HG03139 (cell line): ENCODE results near the gene USP43.

Experiments used
- ATAC-seq: cut with Tn5 transposase; IDR thresholded peaks from one replicate; pipeline ENCODE4 v1.9.1; 2021; ENCODE audit not compliant: unreplicated experiment

USP43 gene

DNA sequence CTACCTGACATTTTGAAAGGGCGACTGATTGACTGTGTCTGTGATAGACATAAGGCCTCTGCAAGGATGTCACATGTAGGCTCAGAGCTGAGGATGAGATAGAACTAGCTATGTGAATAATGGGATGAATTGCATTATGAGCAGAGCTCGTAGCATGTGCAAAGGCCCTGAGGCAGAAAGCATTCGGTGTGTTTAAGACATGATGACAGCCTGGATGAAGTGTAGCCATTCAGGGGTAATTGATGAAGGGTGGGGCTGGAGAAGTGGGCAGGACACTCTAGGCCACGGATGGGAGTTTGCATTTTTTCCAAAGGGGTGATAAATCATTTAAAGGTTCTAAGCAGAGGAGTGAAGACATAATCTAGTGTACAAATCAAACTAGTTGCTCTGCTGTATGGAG lies 62.6 kb downstream of the USP43 start:
- ATAC-seq = no peak

DNA sequence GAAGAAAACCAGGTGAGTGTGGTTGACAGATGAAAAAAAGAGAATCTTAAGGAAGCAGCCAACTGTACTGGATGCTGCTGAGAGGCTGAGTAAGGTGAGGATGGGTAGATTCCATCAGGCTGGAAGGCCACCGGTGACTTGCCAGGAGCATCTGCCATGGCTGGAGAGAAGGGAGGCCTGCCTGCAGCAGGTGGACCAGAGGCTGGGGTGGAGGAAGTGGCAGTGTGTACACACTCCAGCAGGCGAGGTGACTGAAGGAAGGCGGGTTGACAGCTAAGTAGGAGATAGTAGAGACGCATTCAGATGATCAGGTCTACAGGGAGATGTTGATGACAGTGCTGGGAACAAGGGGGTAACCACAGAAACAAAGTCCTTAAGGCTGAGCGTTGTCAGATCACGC lies 69.5 kb downstream of the USP43 start:
- no peak for ATAC-seq

DNA sequence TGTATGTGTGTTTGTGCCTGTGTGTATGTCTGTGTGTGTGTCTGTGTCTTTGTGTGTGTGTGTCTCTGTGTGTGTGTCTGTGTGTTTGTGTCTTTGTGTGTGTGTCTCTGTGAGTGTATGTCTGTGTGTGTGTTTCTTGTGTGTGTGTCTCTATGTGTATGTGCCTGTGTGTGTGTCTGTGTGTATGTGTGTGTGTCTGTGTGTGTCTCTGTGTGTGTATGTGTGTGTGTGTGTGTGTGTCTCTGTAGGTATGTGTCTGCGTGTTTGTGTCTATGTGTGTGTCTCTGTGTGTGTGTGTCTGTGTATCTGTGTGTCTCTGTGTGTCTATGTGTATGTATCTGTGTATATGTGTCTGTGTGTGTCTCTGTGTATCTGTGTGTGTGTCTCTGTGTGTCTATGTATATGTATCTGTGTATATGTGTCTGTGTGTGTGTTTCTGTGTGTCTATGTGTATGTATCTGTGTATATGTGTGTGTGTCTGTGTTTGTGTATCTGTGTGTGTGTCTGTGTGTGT lies 70.2 kb downstream of the USP43 start:
- no peak for ATAC-seq

DNA sequence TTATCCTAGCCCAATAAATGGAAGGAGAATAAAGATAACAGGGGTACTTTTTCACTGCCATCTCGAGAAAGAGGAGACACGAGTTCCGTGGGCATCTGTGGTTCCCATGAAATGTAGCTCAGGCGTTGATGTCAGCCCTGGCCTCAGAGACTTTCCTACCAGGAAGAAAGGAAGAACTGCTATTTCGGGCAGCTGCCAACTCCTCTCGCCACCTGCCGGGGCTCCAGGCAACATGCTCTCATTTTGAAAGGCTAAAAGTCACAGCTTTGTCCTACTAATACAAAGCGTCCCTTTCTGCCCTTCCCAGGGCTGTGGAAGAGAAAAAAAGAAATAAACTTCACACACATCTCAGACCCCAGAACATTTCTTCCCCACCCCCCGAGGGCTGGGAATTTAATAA lies 80.3 kb downstream of the USP43 start:
- no peak for ATAC-seq

DNA sequence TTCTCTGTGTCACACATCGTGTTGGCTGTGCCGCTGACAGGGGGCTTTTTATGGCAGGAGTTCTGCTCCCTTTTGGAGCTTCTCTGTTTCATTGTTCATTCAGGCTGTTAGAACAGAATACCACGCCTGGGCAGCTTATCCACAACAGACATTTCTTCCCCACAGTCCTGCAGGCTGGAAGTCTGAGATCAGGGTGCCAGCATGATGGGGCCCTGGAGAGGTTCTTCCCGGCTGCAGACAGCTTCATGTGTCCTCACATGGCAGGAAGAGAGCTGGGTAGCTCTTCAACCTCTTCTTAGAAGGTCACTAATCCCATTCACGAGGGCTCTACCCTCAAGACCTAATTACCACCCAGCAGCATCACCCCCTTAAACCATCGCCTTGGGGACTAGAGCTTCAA lies 81.0 kb downstream of the USP43 start:
- no peak for ATAC-seq

DNA sequence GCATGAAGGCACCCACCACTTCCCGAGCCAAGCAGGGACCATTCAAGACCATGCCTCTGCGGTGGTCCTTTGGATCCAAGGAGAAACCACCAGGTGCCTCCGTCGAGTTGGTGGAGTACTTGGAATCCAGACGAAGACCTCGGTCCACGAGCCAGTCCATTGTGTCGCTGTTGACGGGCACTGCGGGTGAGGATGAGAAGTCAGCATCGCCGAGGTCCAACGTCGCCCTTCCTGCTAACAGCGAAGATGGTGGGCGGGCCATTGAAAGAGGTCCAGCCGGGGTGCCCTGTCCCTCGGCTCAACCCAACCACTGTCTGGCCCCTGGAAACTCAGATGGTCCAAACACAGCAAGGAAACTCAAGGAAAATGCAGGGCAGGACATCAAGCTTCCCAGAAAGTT lies 82.7 kb downstream of the USP43 start:
- no peak for ATAC-seq

DNA sequence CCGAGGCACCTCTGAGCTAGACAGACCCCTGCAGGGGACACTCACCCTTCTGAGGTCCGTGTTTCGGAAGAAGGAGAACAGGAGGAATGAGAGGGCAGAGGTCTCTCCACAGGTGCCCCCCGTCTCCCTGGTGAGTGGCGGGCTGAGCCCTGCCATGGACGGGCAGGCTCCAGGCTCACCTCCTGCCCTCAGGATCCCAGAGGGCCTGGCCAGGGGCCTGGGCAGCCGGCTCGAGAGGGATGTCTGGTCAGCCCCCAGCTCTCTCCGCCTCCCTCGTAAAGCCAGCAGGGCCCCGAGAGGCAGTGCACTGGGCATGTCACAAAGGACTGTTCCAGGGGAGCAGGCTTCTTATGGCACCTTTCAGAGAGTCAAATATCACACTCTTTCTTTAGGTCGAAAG lies 83.2 kb downstream of the USP43 start:
- no peak for ATAC-seq

DNA sequence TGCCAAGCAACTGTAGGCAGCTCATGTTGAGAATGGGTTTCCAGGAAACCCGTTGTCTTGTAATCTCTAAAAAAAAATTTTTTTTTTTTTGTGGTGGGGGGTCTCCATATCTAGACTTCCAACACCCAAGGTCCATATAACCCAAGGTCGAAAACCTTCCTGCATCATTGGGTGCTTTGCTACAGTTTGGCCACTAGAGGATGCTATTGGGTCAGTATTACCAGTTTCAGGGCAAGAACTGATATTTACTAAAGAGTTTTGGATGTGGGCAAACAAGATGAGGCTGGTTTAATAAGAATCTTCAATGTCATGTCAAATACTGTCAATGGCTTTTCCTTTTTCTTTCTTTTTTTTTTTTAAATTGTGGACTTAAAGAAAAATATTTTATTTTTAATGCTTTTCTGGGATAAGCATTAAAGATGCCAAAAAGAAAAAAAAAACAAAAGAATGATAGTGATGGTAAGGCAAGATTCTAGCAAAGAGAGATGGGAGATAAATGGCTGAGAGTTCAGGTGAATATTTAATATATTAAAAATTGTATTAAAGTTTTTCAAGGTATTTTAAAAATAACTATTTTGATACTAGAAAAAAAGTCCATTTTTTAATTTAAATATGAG lies 83.8 kb downstream of the USP43 start:
- ATAC-seq = no peak

DNA sequence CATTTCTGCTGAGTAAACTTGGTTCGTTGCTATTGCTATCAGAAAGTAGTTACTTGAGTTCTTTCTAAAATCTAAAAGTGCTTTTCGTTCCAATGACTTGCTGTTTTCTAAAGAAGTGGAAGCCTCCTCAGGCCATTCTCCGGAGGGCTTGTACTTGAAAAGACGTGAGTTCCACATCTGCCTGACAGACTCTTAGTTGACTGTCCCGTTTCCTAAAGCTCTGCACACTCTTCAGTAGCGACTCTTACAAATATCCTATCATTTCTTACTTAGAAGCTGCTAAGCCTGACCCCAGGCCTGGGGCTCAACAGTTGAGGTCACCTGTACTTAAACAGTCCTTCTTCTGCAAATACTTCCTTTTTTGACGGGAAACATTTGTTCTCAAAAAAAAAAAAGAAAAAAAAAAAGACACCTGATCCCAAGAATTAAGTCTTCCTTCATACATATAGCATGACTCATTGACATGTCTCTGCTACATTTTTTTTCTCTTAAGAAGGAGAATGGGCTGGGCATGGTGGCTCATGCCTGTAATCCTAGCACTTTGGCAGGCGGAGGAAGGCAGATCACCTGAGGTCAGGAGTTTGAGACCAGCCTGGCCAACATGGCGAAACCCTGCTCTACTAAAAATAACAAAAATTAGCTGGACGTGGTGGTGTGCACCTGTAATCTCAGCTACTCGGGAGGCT lies 84.6 kb downstream of the USP43 start:
- no peak for ATAC-seq

DNA sequence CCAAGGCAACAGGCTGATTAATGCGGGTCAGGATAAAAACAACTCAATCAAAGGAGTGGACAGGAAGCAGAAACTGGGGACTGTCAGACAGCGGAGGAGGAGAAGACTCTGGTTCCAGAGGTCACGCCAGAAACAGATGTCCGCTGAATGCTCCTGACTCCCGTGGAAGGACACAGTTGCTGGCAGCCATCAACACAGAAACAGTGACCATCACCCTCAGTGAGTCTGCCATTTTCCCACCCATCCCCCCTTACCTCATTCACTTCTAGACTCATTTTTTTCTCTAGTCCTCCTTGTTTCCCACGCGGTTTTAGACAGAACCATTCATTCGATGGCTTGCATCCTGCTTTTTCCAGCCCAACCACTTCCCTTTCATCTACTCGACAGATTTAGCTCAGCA lies 105.2 kb downstream of the USP43 start:
- ATAC-seq = no peak

DNA sequence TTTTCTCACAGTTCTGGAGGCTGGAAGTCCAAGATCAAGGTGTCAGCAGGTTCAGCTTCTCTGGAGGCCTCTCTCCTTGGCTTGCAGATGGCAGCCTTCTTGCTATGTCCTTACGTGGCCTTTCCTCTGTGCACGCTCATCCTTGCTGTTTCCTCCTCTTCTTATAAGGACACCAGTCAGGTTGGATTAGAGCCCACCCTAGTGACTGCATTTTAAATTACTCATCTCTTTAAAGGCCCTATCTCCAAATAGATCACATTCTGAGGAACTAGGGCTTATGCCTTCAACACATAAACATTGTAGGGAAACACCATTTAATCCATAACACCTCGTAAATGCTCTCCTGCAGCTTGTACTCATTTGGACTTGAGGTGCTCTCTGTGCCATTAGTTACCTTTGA lies 109.8 kb downstream of the USP43 start:
- ATAC-seq = no peak

DNA sequence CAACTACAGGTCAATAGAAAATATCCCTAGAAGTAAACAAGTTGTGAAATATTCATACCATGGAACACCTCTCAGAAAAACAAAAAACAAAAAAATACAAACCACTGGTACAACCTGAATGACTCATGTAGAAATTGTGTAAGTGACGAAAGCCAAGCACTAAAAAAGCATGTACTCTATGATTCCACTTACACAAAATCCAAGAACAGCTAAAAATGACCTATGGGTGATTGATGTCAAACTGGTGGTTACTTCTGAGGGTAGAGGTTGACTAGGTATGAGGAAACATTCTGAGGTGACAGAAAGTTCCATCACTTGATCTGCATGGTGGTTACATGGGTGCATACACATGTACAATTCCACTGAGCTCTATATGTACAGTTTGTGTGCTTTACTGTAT lies 114.9 kb downstream of the USP43 start:
- ATAC-seq = no peak

DNA sequence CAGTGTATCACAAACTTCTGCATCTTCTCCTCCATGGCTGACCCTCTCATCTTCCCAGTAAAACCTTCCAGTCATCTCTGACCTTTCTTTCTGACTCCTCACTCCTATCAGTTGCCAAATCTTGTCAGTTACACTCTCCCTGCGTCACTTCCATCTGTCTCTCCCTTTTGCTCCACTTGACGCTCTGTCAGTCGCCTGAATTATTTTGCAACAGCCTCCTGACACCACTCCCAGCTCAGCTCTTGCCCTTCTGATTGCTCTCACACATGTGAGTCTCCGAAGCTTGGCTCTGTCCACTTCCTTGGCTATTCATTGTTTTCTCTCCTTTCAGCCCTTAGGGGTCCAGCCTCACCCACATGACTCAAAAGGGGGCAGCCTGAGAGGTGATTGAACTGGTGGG lies 118.3 kb downstream of the USP43 start:
- ATAC-seq = no peak

DNA sequence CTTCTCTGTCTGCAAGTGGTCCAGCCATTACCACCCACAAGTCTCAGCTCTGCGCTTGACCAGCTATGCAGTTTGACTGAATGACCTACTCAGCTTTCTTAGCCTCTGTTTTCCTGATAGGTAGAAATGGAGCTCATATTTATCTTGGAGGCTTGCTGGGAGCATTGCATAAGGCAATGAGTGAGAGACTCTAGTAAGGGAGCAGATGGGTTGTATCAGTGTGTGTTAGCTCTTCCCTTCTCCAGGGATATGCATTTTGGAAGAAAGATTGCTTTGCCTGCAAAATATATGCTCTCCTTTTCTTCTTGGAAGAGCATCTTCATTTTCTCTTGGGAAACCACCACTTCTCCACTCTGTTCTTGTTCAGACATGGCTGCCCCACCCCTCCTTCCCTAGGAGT lies 120.0 kb downstream of the USP43 start:
- ATAC-seq = no peak

DNA sequence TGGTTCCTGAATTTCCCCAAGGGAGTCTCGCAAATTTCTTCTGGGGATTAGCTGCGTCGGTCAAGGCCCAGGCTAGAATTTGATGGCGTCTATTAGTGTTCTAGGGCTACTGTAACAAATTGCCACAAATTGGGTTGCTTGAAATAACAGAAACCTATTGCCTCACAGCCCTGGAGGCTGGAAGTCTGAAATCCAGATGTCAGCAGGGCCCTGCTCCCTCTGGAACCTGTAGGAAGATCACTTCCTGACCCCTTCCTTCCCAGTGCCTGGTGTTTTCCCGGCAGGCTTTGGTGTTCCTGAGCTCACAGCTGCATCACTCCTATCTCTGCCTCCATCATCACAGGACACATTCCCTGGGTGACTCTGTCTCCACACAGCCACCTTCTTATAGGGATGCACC lies 121.7 kb downstream of the USP43 start:
- ATAC-seq = no peak

DNA sequence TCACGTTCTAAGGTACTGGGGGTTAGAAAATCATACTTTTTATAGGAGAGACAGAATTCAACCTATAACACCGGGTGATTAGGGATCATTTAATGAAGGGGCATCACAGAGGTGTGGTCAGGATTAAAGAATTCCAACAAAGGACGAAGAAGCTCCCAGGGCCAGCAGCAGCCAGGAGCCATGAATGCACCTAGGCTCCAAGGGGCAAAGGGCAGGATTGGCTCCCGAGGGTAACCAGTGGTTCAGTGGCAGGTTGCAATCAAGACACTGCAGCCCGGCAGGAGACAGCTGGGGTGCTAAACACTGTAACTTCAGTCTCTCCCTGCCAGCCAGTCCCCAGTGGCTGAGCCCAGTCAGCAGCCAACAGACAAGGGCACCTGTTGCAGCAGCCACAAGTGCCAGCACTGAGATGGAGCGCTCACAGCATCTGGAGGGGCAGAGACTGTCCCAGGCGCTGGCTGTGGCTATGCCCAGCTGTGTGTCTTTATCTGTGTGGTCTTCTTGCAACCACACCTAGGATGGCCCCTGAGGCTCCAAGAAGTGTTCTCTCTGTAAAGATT lies 122.2 kb downstream of the USP43 start:
- ATAC-seq = no peak

DNA sequence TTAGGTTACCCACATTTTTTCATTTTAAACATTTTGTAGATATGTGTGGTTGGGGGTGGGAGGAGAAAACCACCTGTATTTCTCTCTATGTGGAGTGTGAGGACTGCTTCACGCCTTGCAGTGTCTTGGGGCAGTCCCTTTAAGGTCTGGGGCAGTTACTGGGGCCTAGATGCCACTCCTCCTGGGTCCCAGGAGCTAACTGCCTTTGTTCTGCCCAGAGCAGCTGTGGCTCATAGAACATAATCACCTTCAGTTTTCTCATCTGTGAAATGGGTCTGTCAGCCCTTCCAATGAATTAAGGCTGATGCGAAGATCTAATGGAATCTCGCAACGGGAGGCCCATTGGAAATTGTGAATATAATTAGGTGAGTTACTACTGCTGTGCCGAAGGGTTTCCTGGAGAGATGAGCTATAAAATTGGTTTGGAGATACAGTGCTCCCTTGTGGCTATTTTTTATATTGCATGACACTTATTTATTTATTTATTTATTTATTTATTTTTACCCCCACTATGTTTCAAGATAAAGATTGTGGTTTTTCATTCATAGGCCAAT lies 123.1 kb downstream of the USP43 start:
- ATAC-seq = no peak

DNA sequence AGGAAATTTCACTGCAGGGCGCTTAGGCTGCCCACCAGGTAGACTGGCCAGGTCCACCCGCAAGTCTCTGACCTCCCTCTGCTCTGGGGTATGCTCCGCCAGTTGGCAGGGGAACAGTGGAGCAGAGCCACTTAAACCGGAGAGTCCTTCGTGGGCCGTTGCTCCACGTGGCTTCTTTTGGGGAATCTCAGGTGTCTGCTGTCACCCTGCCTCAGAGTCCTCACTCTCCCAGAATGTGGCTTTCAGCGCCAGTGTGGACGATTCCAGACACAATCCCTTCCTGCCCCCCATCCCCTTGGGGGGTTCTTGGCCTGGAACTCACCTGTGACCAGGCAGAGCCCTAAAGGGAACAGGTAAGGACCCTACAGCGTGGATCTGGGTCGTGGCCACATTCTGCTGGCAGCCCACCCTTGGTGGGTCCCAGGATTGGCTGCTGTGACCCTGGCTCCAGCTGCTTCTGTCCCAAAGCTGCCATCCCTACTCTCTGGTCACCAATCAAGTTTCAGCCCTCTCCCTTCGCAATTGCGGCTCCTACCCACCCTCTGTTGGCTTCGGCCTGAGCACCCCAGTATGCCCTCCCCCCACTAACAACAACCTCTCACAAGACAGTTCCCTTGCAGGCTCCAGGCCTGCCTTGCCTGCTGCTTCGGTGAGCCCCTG lies 123.8 kb downstream of the USP43 start:
- ATAC-seq = no peak

DNA sequence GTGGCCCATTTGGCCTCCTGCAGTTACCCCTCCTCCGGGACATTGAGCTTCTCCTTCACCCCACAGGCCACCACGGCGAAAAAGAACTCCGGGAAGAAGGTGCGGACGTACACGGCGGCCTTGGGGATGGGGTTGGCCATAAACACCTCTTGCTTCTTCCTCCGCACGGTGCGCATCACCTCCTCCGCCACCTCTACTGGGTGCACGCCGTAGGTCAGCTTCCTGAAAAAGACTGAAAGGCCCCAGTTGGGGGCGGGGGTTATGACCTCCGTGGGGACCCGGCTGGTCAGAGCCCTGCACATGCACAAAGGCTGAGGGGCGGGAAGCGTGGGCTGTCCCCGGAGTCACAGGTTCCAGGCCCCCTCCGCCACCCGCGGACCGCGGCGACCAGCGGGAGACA lies 126.1 kb downstream of the USP43 start:
- ATAC-seq = no peak

DNA sequence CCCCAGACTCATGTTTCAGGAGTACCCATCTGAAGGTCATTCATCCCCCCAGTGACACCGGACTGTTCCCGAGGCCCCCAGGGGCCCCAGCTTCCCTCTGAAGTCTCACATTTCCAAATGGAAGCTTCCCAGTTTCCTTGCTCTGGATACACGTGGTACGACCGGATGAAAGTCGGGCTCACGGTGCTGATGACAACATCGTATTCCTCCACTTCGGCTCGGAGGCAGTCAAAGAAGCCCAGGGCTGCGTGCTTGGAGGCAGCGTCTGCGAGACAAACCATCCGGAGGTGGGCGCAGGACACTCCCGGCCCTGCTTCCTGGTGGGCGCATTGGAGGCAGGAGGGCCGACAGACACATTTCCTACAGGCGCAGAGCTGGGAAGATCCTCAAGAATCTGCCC lies 127.3 kb downstream of the USP43 start:
- ATAC-seq = no peak

DNA sequence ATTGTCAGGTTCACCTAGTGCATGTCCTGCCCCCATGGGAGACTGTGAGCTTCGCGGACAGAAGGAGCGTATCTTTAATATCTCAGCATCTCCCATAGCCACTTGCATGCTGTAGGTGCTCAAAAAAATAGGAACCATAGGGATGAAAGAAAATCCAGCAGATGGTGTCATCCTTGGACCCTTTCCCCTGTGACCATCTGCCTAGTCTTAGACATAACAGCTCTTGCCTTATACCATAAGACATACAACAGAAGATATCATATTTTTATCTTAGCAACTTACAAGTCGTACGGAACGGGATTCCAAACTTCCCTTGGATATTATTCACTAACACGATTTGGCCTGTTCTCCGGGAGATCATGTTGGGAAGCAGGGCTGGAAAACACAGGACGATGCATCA lies 131.6 kb downstream of the USP43 start:
- ATAC-seq = no peak
